GM20000 (cell line): ENCODE measurements around the gene B3GLCT.

Source experiments
- DNase-seq: peaks from one replicate; pipeline ENCODE4 v3.0.0; 2012; ENCODE audit warnings: low spot score
- CTCF ChIP-seq: IDR thresholded peaks from 2 replicates; pipeline ENCODE4 v1.5.1; 2012; ENCODE audit warnings: mild to moderate bottlenecking, control low read depth; ENCODE audit errors: extremely low read depth, missing control alignments

Gene B3GLCT

GRCh38 chr13:31314961-31315360 is 115.2 kb downstream of the B3GLCT start:
- no peak for TF ChIP-seq CTCF
- no peak for DNase-seq

- TF ChIP-seq CTCF, result no peak
- no peak for DNase-seq
Measured at GRCh38 chr13:31320946-31321345, 121.2 kb downstream of the B3GLCT start.

- no peak for TF ChIP-seq CTCF
- DNase-seq, result no peak
Measured at GRCh38 chr13:31321457-31321856, 121.7 kb downstream of the B3GLCT start.

- no peak for DNase-seq
- TF ChIP-seq CTCF, result no peak
Measured at GRCh38 chr13:31322026-31322425, 122.3 kb downstream of the B3GLCT start.

- TF ChIP-seq CTCF, result no peak
- no peak for DNase-seq
Measured at GRCh38 chr13:31322702-31323405, 123.1 kb downstream of the B3GLCT start.

GRCh38 chr13:31327182-31327860 is 127.5 kb downstream of the B3GLCT start:
- TF ChIP-seq CTCF, result no peak
- DNase-seq, result no peak

GRCh38 chr13:31328549-31329235 is 128.9 kb downstream of the B3GLCT start:
- no peak for TF ChIP-seq CTCF
- no peak for DNase-seq
